GM23338 (cell line): ENCODE data around the gene H2AZ2. TPM values are rescaled to one million over a fixed set of nuclear protein-coding genes. Genes with fewer than 3 reads are reported as not detected.

Source experiments
- ATAC-seq: fragments of 200-7000 bp; cut with Tn5 transposase; 3 replicates; pipeline ENCODE4 v1.9.1; 2020
- DNase-seq: peaks from one replicate; pipeline ENCODE4 v3.0.0-alpha.2; 2015; ENCODE audit warnings: low spot score
- H2AFZ ChIP-seq: fragments of 200-600 bp; sonication (generic); 2 replicates; pipeline ENCODE4 v1.8.0; 2016; ENCODE audit warnings: antibody characterized with exemption, mild to moderate bottlenecking, moderate library complexity
- H3F3A ChIP-seq: fragments of 200-600 bp; sonication (generic); replicated peaks from 2 replicates; pipeline ENCODE4 v1.8.0; 2017; ENCODE audit warnings: antibody characterized with exemption, mixed run types, low read depth
- H3K27ac ChIP-seq: fragments of 200-600 bp; sonication (generic); 2 replicates; pipeline ENCODE4 v1.6.1; 2016; ENCODE audit warnings: low read depth
- H3K27me3 ChIP-seq: fragments of 200-600 bp; sonication (generic); 2 replicates; pipeline ENCODE4 v1.8.0; 2016; ENCODE audit warnings: mild to moderate bottlenecking, mixed run types, moderate library complexity; ENCODE audit not compliant: insufficient read depth
- H3K36me3 ChIP-seq: fragments of 200-600 bp; sonication (generic); 2 replicates; pipeline ENCODE4 v1.8.0; 2016; ENCODE audit warnings: mild to moderate bottlenecking; ENCODE audit not compliant: insufficient read depth
- H3K4me1 ChIP-seq: fragments of 200-600 bp; sonication (generic); 2 replicates; pipeline ENCODE4 v1.8.0; 2016; ENCODE audit warnings: mild to moderate bottlenecking, moderate library complexity; ENCODE audit not compliant: insufficient read depth
- H3K4me2 ChIP-seq: fragments of 200-600 bp; sonication (generic); 2 replicates; pipeline ENCODE4 v1.7.1; 2017; ENCODE audit warnings: mixed run types
- H3K4me3 ChIP-seq: fragments of 200-600 bp; sonication (generic); 2 replicates; pipeline ENCODE4 v1.6.1; 2016; ENCODE audit warnings: mixed run types
- H3K79me2 ChIP-seq: fragments of 200-600 bp; sonication (generic); replicated peaks from 2 replicates; pipeline ENCODE4 v1.8.0; 2017; ENCODE audit warnings: mild to moderate bottlenecking; ENCODE audit not compliant: insufficient read depth
- H3K9me2 ChIP-seq: fragments of 200-600 bp; sonication (generic); 2 replicates; pipeline ENCODE4 v1.8.0; 2017; ENCODE audit not compliant: insufficient read depth
- H4K20me1 ChIP-seq: fragments of 200-600 bp; sonication (generic); replicated peaks from 2 replicates; pipeline ENCODE4 v1.8.0; 2017; ENCODE audit warnings: mild to moderate bottlenecking; ENCODE audit not compliant: insufficient read depth
- H3K27ac Mint-ChIP-seq: 2 replicates; pipeline ENCODE4 v1.8.0; 2020; ENCODE audit warnings: inconsistent platforms, mild to moderate bottlenecking, moderate library complexity, mixed read lengths
- H3K27me3 Mint-ChIP-seq: 3 replicates; pipeline ENCODE4 v1.8.0; 2022; ENCODE audit warnings: low read depth, mild to moderate bottlenecking, moderate library complexity, mixed read lengths, inconsistent platforms; ENCODE audit not compliant: insufficient read depth, poor library complexity
- H3K36me3 Mint-ChIP-seq: 3 replicates; pipeline ENCODE4 v1.8.0; 2021; ENCODE audit warnings: low read depth, mild to moderate bottlenecking, inconsistent platforms, moderate library complexity, mixed read lengths
- H3K4me1 Mint-ChIP-seq: 3 replicates; pipeline ENCODE4 v1.8.0; 2020; ENCODE audit warnings: mild to moderate bottlenecking, inconsistent platforms, mixed read lengths
- H3K4me3 Mint-ChIP-seq: 3 replicates; pipeline ENCODE4 v1.8.0; 2021; ENCODE audit warnings: moderate library complexity, mild to moderate bottlenecking, inconsistent platforms, mixed read lengths
- H3K9me3 Mint-ChIP-seq: 3 replicates; pipeline ENCODE4 v1.8.0; 2020; ENCODE audit warnings: moderate library complexity, mild to moderate bottlenecking, inconsistent platforms, mixed read lengths
- EZH2 ChIP-seq: fragments of 200-600 bp; sonication (generic); IDR thresholded peaks from one replicate; pipeline ENCODE4 v1.8.0; 2017; ENCODE audit warnings: antibody characterized with exemption, mild to moderate bottlenecking, low read depth; ENCODE audit not compliant: unreplicated experiment
- EZH2phosphoT487 ChIP-seq: fragments of 200-600 bp; sonication (generic); IDR thresholded peaks from one replicate; pipeline ENCODE4 v1.8.1; 2018; ENCODE audit warnings: antibody characterized with exemption; ENCODE audit not compliant: unreplicated experiment
- JUNB ChIP-seq: IDR thresholded peaks from one replicate; pipeline ENCODE4 v1.6.1; 2016; ENCODE audit warnings: antibody characterized with exemption; ENCODE audit not compliant: unreplicated experiment
- NANOG ChIP-seq: IDR thresholded peaks from 2 replicates; pipeline ENCODE4 v1.6.1; 2016; ENCODE audit warnings: antibody characterized with exemption, borderline replicate concordance
- POLR2AphosphoS5 ChIP-seq: IDR thresholded peaks from 2 replicates; pipeline ENCODE4 v1.6.1; 2016; ENCODE audit warnings: antibody characterized with exemption, low read depth
- STAT1 ChIP-seq: IDR thresholded peaks from one replicate; pipeline ENCODE4 v1.6.1; 2016; ENCODE audit warnings: antibody characterized with exemption; ENCODE audit not compliant: unreplicated experiment
- ZNF114 ChIP-seq: fragments of 250-450 bp; sonication (Bioruptor Pico); IDR thresholded peaks from 2 replicates; pipeline ENCODE4 v1.5.0; 2020; ENCODE audit warnings: mild to moderate bottlenecking, moderate library complexity
- ZNF331 ChIP-seq: fragments of 250-450 bp; sonication (Bioruptor Pico); IDR thresholded peaks from 2 replicates; pipeline ENCODE4 v1.5.0; 2020; ENCODE audit warnings: low read depth, mild to moderate bottlenecking, moderate library complexity
- polyA plus RNA-seq: library from polyadenylated mRNA; unstranded; fragments of >200 nt; fragmentation: Nextera tagmentation; extraction: Ambion mirVana; gene quantifications from 2 replicates; pipeline ENCODE4 v1.2.1, GENCODE V29; 2016
- total RNA-seq: library from RNA; depleted of rRNA; stranded (reverse); fragments of >200 nt; shearing (Covaris generic); gene quantifications from 2 replicates; pipeline ENCODE4 v1.2.3, GENCODE V29; 2014
- TF ChIP-seq, protein P1 (sequence below): IDR thresholded peaks from one replicate; pipeline ENCODE4 v1.6.1; 2018; ENCODE audit warnings: antibody characterized with exemption; ENCODE audit not compliant: unreplicated experiment
- TF ChIP-seq, protein P2 (sequence below): IDR thresholded peaks from 2 replicates; pipeline ENCODE4 v1.6.1; 2016; ENCODE audit warnings: antibody characterized with exemption
- TF ChIP-seq, protein P3 (sequence below), 2 experiments: fragments of 200-600 bp in 1 of 2; sonication (generic) in 1 of 2; conservative IDR thresholded peaks; 2 replicates each; pipeline versions ENCODE4 v1.5.1 to v1.6.1; 2016 to 2017; ENCODE audit warnings: antibody characterized with exemption in 2 of 2, low read depth in 2 of 2, mild to moderate bottlenecking in 2 of 2, moderate library complexity in 1 of 2

H2AZ2 gene
- total and polyA plus RNA-seq, 2 experiments from 2014 or later = 215 to 390 TPM

- H3K27me3 ChIP-seq = no peaks in the 10 kb centered on the region
- no peaks in the 10 kb centered on the region for H3K9me2 ChIP-seq
- H3K27ac Mint-ChIP-seq = no peak overlapping the region
- peaks cover 4% of the 10 kb centered on the region; the same call in 1 of the 2 replicates for H3K79me2 ChIP-seq
- no peak overlapping the region for H3K27ac ChIP-seq
- H3K4me1 Mint-ChIP-seq = no peaks in the 10 kb centered on the region
- H3K9me3 Mint-ChIP-seq = no peaks in the 10 kb centered on the region
- H3K4me2 ChIP-seq = no peak overlapping the region
- ATAC-seq = no peak
- no peak for DNase-seq
- no peaks in the 10 kb centered on the region for H3K36me3 Mint-ChIP-seq
- TF ChIP-seq POLR2AphosphoS5 = no peak
- no peaks in the 10 kb centered on the region for H3K4me1 ChIP-seq
- no peak overlapping the region for H3K4me3 ChIP-seq
- peaks cover 12% of the 10 kb centered on the region for H3K27me3 Mint-ChIP-seq
- H4K20me1 ChIP-seq = no peaks in the 10 kb centered on the region
- H2AFZ ChIP-seq = no peak overlapping the region
- no peaks in the 10 kb centered on the region for H3F3A ChIP-seq
- H3K36me3 ChIP-seq = no peaks in the 10 kb centered on the region
- no peak overlapping the region for H3K4me3 Mint-ChIP-seq
Measured at GRCh38 chr7:44891372-44891771, 43.5 kb upstream of the H2AZ2 start.

GRCh38 chr7:44889086-44889781, 41.3 kb upstream of the H2AZ2 start:
- Histone ChIP-seq H3K36me3 (no peaks in the 10 kb centered on the region), H3K27ac (no peak overlapping the region), H3K9me2 (no peaks in the 10 kb centered on the region), H3K4me2 (no peak overlapping the region), H3F3A (peaks cover 12% of the 10 kb centered on the region; the same call in 1 of the 2 replicates), H2AFZ (no peak overlapping the region), H3K27me3 (no peaks in the 10 kb centered on the region), H3K79me2 (peaks cover 10% of the 10 kb centered on the region), H3K4me3 (no peak overlapping the region), H3K4me1 (peaks cover 5% of the 10 kb centered on the region; the same call in 1 of the 2 replicates), H4K20me1 (peaks cover 2% of the 10 kb centered on the region; the same call in 1 of the 2 replicates)
- Mint-ChIP-seq H3K9me3 (peaks cover 2% of the 10 kb centered on the region; the same call in 1 of the 3 replicates), H3K4me3 (no peak overlapping the region), H3K36me3 (peaks cover 3% of the 10 kb centered on the region), H3K27ac (no peak overlapping the region), H3K27me3 (peaks cover 15% of the 10 kb centered on the region), H3K4me1 (peaks cover 6% of the 10 kb centered on the region; the same call in 2 of the 3 replicates)
- no peak for DNase-seq
- ATAC-seq = no peak
- TF ChIP-seq NANOG (no peak), ZNF114 (CRISPR knock-in tag) (no peak), ZNF331 (CRISPR knock-in tag) (no peak), JUNB (no peak), STAT1 (no peak), POLR2AphosphoS5 (no peak), EZH2phosphoT487 (no peak), EZH2 (no peak)
- TF ChIP-seq, protein P1, sequence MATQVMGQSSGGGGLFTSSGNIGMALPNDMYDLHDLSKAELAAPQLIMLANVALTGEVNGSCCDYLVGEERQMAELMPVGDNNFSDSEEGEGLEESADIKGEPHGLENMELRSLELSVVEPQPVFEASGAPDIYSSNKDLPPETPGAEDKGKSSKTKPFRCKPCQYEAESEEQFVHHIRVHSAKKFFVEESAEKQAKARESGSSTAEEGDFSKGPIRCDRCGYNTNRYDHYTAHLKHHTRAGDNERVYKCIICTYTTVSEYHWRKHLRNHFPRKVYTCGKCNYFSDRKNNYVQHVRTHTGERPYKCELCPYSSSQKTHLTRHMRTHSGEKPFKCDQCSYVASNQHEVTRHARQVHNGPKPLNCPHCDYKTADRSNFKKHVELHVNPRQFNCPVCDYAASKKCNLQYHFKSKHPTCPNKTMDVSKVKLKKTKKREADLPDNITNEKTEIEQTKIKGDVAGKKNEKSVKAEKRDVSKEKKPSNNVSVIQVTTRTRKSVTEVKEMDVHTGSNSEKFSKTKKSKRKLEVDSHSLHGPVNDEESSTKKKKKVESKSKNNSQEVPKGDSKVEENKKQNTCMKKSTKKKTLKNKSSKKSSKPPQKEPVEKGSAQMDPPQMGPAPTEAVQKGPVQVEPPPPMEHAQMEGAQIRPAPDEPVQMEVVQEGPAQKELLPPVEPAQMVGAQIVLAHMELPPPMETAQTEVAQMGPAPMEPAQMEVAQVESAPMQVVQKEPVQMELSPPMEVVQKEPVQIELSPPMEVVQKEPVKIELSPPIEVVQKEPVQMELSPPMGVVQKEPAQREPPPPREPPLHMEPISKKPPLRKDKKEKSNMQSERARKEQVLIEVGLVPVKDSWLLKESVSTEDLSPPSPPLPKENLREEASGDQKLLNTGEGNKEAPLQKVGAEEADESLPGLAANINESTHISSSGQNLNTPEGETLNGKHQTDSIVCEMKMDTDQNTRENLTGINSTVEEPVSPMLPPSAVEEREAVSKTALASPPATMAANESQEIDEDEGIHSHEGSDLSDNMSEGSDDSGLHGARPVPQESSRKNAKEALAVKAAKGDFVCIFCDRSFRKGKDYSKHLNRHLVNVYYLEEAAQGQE = no peak
- TF ChIP-seq, protein P2, sequence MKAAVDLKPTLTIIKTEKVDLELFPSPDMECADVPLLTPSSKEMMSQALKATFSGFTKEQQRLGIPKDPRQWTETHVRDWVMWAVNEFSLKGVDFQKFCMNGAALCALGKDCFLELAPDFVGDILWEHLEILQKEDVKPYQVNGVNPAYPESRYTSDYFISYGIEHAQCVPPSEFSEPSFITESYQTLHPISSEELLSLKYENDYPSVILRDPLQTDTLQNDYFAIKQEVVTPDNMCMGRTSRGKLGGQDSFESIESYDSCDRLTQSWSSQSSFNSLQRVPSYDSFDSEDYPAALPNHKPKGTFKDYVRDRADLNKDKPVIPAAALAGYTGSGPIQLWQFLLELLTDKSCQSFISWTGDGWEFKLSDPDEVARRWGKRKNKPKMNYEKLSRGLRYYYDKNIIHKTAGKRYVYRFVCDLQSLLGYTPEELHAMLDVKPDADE = no peak
- TF ChIP-seq, protein P3, sequence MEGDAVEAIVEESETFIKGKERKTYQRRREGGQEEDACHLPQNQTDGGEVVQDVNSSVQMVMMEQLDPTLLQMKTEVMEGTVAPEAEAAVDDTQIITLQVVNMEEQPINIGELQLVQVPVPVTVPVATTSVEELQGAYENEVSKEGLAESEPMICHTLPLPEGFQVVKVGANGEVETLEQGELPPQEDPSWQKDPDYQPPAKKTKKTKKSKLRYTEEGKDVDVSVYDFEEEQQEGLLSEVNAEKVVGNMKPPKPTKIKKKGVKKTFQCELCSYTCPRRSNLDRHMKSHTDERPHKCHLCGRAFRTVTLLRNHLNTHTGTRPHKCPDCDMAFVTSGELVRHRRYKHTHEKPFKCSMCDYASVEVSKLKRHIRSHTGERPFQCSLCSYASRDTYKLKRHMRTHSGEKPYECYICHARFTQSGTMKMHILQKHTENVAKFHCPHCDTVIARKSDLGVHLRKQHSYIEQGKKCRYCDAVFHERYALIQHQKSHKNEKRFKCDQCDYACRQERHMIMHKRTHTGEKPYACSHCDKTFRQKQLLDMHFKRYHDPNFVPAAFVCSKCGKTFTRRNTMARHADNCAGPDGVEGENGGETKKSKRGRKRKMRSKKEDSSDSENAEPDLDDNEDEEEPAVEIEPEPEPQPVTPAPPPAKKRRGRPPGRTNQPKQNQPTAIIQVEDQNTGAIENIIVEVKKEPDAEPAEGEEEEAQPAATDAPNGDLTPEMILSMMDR (conservative IDR thresholded peaks at IDR 0.05; ENCODE audit: low read depth in 2 of 2) = no peak
